Measurements from ENCODE around the gene KDM2A.
"Not testable (repeated sequence)": the region's sequence is repeated elsewhere in the genome, so short reads cannot be mapped to it uniquely, and the experiment has no call there.

KDM2A gene

DNA sequence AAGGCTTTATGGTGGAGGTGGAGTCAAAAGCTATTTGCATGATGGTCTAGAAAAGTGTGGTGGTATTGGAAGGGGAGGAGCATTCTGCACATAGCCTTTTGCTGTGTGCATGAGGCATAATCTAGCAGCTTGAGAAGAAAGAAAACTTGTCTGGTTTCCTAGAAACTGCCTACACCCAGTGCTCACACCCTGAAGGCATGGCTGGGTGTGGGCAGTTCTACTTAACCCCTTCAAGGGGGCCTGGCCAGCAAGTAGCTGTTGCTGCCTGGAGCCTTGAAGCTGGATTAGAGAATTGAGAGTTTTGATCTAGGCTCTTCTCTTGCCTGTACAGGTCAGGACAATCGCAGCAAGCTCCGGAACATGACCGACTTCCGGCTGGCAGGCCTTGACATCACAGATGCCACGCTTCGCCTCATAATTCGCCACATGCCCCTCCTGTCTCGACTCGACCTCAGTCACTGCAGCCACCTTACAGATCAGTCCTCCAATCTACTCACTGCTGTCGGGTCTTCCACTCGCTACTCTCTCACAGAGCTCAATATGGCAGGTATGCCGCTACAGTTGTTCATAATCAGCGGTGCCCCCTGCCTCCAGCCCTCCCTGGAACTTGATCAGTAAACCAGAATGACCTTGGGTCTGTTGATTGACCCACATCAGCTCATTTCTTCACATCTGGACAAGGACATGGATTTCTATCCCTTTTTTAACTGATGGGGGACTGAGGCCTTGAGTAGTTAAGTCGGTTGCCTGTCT is 135.0 kb downstream of the KDM2A start:
- H3K4me3 ChIP-seq (ENCODE audit: low read depth, low read length) = no peak overlapping the region
- DNase-seq (ENCODE audit: low read depth) = no peak
- TF ChIP-seq, protein P1, sequence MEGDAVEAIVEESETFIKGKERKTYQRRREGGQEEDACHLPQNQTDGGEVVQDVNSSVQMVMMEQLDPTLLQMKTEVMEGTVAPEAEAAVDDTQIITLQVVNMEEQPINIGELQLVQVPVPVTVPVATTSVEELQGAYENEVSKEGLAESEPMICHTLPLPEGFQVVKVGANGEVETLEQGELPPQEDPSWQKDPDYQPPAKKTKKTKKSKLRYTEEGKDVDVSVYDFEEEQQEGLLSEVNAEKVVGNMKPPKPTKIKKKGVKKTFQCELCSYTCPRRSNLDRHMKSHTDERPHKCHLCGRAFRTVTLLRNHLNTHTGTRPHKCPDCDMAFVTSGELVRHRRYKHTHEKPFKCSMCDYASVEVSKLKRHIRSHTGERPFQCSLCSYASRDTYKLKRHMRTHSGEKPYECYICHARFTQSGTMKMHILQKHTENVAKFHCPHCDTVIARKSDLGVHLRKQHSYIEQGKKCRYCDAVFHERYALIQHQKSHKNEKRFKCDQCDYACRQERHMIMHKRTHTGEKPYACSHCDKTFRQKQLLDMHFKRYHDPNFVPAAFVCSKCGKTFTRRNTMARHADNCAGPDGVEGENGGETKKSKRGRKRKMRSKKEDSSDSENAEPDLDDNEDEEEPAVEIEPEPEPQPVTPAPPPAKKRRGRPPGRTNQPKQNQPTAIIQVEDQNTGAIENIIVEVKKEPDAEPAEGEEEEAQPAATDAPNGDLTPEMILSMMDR (IDR thresholded peaks at IDR 0.05; ENCODE audit: low read depth, low read length, missing control alignments) = no peak

DNA sequence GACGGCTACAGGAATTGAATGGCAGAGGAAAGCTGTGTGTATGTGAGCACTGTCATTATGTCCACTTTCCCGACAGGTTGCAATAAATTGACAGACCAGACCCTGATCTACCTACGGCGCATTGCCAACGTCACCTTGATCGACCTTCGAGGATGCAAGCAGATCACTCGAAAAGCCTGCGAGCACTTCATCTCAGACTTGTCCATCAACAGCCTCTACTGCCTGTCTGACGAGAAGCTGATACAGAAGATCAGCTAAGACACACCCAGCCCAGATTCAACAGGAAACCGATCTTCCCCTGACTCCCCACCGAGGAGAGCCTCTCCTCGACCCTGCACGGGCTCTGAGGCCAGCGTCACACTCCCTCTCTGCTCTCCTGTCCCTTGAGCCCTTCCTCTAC is 135.7 kb downstream of the KDM2A start:
- TF ChIP-seq, protein P1 (IDR thresholded peaks at IDR 0.05; ENCODE audit: low read depth, low read length, missing control alignments) = no peak
- H3K4me3 ChIP-seq (ENCODE audit: low read depth, low read length) = no peak overlapping the region
- no peak for DNase-seq (ENCODE audit: low read depth)

DNA sequence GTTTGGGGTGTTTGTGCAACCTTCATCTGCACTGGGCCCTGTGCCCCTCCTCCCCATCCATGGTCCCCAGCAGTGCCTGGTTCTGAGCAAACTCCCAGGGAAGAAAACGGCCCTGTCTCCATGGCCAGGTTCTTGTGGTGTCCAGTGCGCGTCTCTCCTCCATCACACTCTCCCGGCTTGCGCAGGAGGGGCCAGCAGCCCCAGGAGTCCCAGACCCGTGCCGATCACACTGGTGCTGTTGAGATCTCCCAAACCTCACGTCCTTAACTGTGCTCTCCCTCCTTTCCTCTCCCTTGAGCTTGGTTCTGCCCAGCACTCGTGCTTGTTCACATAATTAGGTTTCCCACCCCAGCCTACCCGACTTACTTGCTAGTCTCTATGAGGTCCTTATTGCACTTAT is 136.3 kb downstream of the KDM2A start:
- H3K4me3 ChIP-seq (ENCODE audit: low read depth, low read length) = no peak overlapping the region
- TF ChIP-seq, protein P1 (IDR thresholded peaks at IDR 0.05; ENCODE audit: low read depth, low read length, missing control alignments) = no peak
- DNase-seq (ENCODE audit: low read depth) = no peak

DNA sequence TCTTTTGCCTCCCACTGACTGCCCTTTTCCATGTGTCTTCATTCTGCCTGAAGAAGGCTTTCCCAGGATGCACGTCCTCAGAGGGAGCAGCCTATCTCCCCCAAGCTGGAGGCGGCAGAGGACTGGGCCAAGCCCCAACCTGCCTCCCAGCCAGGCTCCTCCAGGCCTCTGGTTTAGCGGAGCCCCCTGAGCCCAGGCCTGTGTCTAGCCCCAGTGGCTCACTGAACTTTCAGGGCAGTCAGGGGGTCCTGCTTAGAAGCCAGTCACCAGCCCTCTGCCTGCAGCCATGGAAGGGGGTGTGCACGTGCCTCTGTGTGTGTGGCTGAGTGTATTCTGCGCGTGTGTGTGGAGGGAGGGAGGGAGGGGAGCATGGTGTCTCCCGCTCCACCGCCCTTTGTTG is 136.8 kb downstream of the KDM2A start:
- H3K4me3 ChIP-seq (ENCODE audit: low read depth, low read length) = no peak overlapping the region
- DNase-seq (ENCODE audit: low read depth) = no peak
- TF ChIP-seq, protein P1 (IDR thresholded peaks at IDR 0.05; ENCODE audit: low read depth, low read length, missing control alignments) = no peak

DNA sequence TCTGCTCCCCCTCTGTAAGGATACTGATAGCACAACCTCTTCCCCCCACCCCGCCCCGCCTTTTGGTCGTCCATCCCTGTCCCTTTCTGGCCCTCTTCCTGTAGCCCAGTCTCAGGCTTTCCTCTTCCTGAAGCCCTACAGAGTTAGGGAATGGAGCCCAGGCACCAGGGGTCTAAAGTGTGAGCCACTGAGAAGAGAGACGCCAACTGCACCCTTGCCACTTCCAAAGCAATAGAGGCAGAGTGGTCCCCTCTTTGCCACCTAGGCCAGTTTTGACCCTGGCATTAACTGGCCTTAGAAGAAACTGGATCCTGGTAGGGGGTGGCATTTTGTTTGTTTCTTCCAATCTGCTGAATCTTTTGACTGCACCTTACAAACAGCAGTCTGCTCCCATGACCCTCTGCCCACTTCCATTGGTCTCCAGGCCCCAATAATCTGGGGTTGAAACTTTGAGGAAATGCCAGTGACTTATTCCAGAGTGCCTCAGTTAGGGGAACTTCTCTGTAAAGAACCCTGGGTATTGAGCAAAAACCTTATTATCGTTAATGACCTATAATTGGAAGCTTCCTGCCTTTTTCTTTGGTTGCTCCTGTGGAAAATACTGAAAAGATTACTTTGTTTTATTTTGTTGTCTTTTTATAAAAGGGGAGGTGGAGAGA is 137.5 kb downstream of the KDM2A start:
- no peak for DNase-seq (ENCODE audit: low read depth)
- TF ChIP-seq, protein P1 (IDR thresholded peaks at IDR 0.05; ENCODE audit: low read depth, low read length, missing control alignments) = no peak
- no peak overlapping the region for H3K4me3 ChIP-seq (ENCODE audit: low read depth, low read length)

DNA sequence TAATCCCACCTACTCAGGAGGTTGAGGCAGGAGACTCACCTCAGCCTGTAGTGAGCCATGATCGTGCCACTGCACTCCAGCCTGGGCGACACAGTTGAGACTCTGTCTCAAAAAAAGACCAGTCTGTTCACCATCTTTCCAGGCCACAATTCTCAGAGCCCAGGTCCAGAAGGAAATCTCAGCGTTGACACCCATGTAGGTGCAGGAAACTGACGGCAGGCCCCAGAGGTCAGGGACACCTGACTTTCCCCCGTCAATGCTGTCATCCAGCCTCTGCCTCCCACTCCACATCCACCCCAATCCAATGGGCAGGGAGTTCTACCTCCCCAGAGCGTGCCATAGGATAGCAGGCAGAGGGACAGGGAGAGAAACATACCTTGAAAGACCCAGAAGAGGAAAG is 141.3 kb downstream of the KDM2A start:
- TF ChIP-seq, protein P1 (IDR thresholded peaks at IDR 0.05; ENCODE audit: low read depth, low read length, missing control alignments) = no peak
- no peak overlapping the region for H3K4me3 ChIP-seq (ENCODE audit: low read depth, low read length)
- DNase-seq (ENCODE audit: low read depth) = no peak

DNA sequence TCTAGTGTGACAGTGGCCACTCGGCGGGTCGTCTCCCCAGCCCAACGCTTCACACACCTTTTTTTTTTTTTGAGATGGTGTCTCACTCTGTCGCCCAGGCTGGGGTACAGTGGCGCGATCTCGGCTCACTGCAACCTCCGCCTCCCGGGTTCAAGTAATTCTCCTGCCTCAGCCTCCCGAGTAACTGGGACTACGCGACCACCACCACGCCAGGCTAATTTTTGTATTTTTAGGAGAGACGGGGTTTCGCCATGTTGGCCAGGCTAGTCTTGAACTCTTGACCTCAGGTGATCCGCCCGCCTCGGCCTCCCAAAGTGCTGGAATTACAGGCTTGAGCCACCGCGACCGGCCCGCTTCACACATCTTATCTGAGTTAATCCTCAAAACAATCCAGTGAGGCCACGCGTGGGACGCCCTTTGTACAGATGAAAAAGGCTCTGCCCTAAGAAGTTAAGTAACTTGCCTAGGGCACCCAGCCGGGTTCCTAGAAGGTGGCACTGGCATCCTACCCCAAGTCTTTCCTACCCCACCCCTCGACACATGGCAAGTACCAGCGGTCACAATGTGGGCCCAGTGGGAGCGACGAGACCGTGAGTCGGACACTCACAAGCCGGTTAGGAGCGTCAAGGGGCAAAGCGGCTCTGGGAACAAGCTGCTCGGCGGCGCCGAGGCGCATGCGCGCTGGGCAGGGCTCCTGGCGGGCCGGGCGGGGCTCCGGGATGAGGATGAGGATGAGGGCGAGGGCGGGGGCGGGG is 142.0 kb downstream of the KDM2A start:
- DNase-seq (ENCODE audit: low read depth) = not testable (repeated sequence)
- H3K4me3 ChIP-seq (ENCODE audit: low read depth, low read length) = peak overlapping the region; percentile 17

All from GM12864 (cell line).